ENCODE measurements around the gene CIT. TPM values are rescaled to one million over a fixed set of nuclear protein-coding genes. Genes with fewer than 3 reads are reported as not detected.
A peak's percentile ranks its signal among the peaks of the same experiment; 100 is the strongest.
"Not testable (repeated sequence)": the region's sequence is repeated elsewhere in the genome, so short reads cannot be mapped to it uniquely, and the experiment has no call there.

CIT gene
- total and polyA plus RNA-seq, 7 experiments from 2014 or later = 0.43 to 69.9 (median 1.7) TPM

DNA sequence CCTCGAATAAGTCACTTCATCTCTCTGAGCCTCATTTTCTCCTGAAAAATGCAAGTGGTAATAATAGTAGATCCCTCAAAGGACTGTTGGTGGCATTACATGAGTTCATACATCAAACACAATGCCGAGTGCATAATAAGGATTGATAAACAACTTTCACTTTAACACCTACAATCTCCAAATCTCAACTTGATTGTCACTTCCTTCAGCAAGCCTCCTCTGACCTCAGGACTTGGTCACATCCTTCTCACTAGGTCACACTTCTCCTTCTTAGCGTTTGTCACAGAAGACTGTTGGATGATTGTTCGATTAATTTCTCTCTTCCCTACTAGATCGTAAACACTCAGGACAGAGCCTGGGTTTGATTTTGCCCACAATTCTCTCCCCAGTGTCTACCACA, 217.0 kb downstream of the CIT start:
- DNase-seq (no peak), ATAC-seq (peak; percentile 77)
- no peak overlapping the region for H3K27ac ChIP-seq (ENCODE audit: low read depth, low read length)
- no peaks in the 10 kb centered on the region for H3K27me3 ChIP-seq (ENCODE audit: control insufficient read depth in 2 of 2, insufficient read depth in 2 of 2, low read length in 2 of 2)
- Mint-ChIP-seq H3K27ac (peak overlapping the region in 1 of 9 donors; percentile 44), H3K4me1 (peaks cover 0 to 10% (median 0%) of the 10 kb centered on the region in 7 donors), H3K4me3 (peak overlapping the region in 1 of 10 donors; percentile 29), H3K36me3 (no peaks in the 10 kb centered on the region), H3K9me3 (peaks cover 0 to 2% (median 0%) of the 10 kb centered on the region in 11 donors), H3K27me3 (peaks cover 0 to 13% (median 5%) of the 10 kb centered on the region in 5 donors)
- no peaks in the 10 kb centered on the region for H3K36me3 ChIP-seq (ENCODE audit: control insufficient read depth in 2 of 3, insufficient read depth in 3 of 3, low read length in 3 of 3)
- no peak overlapping the region for H3K4me3 ChIP-seq (ENCODE audit: low read length)
- no peaks in the 10 kb centered on the region for H3K4me1 ChIP-seq (ENCODE audit: control insufficient read depth in 2 of 2, insufficient read depth in 2 of 2, low read length in 2 of 2)
- ChIA-PET CTCF (interaction anchor here (0.7 kb wide), 1 partner anchor 37 kb away, joined by 3 read pairs; no protein-coding TSS in a partner anchor), POLR2A (interaction anchor here (1.5 kb wide), 1 partner anchor 8 kb away, joined by 3 read pairs; the partner anchor contains the start of gene PRKAB1)
- H3K9me3 ChIP-seq (ENCODE audit: control insufficient read depth in 2 of 3, low read length in 3 of 3) = no peaks in the 10 kb centered on the region
- intact Hi-C loops (cut with micrococcal nuclease) = loop anchor here in 1 of 2 donors (10.0 kb wide), 2 partner anchors 875 to 1595 kb away; partner anchors contain the start of genes RNF10 and WSB2

DNA sequence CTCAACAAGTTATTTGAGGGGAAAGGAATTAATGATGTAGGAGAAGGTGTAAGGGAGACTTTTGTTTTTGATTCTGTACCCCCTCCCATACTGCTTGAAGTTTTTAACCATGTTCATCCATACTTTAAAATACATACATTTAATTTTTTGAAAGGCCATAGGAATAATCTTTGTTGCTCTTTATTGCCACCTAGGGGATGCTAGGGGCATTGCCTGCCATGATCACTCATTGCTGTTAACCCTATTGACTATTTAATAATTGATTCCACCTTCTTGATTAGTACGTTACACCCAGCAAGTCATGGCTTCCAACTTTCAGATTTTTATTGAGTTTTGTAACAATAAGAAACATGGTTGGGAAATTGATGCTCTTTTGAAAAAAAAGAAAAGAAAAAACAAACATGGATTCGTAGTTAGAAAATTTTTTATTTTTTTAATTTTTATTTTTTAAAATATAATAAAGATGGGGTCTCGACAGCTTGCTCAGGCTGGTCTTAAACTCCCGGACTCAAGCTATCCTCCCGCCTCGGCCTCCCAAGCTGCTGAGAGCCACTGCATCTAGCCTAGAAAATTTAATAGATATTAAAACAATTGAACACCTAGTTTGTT, 217.7 kb downstream of the CIT start:
- Histone ChIP-seq H3K9me3 (ENCODE audit: control insufficient read depth in 2 of 3, low read length in 3 of 3) (no peaks in the 10 kb centered on the region), H3K4me3 (ENCODE audit: low read length) (no peak overlapping the region), H3K36me3 (ENCODE audit: control insufficient read depth in 2 of 3, insufficient read depth in 3 of 3, low read length in 3 of 3) (no peaks in the 10 kb centered on the region), H3K4me1 (ENCODE audit: control insufficient read depth in 2 of 2, insufficient read depth in 2 of 2, low read length in 2 of 2) (no peaks in the 10 kb centered on the region), H3K27me3 (ENCODE audit: control insufficient read depth in 2 of 2, insufficient read depth in 2 of 2, low read length in 2 of 2) (no peaks in the 10 kb centered on the region), H3K27ac (ENCODE audit: low read depth, low read length) (no peak overlapping the region)
- Mint-ChIP-seq H3K4me3 (no peak overlapping the region), H3K27ac (no peak overlapping the region), H3K36me3 (no peaks in the 10 kb centered on the region), H3K27me3 (peaks cover 0 to 13% (median 5%) of the 10 kb centered on the region in 5 donors), H3K4me1 (peaks cover 0 to 10% (median 0%) of the 10 kb centered on the region in 7 donors), H3K9me3 (peaks cover 0 to 2% (median under 1%) of the 10 kb centered on the region in 11 donors)
- DNase-seq = peak in 6 of 9 donors; percentile 16 to 53 (median 46)
- POLR2A ChIA-PET = interaction anchor here (1.5 kb wide), 1 partner anchor 8 kb away, joined by 3 read pairs; the partner anchor contains the start of gene PRKAB1
- peak; percentile 86 for ATAC-seq
- intact Hi-C loops (cut with micrococcal nuclease) = loop anchor here (1.0 to 2.0 kb wide), 3 partner anchors 8 to 1255 kb away; no protein-coding TSS in a partner anchor
- CTCF ChIA-PET = interaction anchor here (0.7 kb wide), 1 partner anchor 37 kb away, joined by 3 read pairs; no protein-coding TSS in a partner anchor

DNA sequence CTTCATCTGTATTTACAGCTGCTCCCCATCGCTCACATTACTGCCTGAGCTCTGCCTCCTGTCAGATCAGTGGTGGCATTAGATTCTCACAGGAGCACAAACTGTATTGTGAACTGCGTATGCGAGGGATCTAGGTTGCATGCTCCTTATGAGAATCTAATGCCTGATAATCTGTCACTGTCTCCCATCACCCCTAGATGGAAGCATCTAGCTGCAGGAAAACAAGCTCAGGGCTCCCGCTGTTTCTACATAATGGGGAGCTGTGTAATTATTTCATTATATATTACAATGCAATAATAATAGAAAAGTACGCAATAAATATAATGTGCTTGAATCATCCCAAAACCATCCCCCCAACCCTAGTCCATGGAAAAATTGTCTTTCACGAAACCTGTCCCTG, 219.0 kb downstream of the CIT start:
- H3K27ac Mint-ChIP-seq; H3K27ac ChIP-seq (ENCODE audit: low read depth, low read length); H3K27me3 ChIP-seq (ENCODE audit: control insufficient read depth in 2 of 2, insufficient read depth in 2 of 2, low read length in 2 of 2); POLR2A ChIA-PET; H3K36me3 ChIP-seq (ENCODE audit: control insufficient read depth in 2 of 3, insufficient read depth in 3 of 3, low read length in 3 of 3); H3K4me1 Mint-ChIP-seq; H3K4me3 Mint-ChIP-seq; ATAC-seq; H3K4me1 ChIP-seq (ENCODE audit: control insufficient read depth in 2 of 2, insufficient read depth in 2 of 2, low read length in 2 of 2); H3K4me3 ChIP-seq (ENCODE audit: low read length); H3K36me3 Mint-ChIP-seq; DNase-seq; H3K9me3 ChIP-seq (ENCODE audit: control insufficient read depth in 2 of 3, low read length in 3 of 3): not testable (repeated sequence)
- peaks cover 0 to 14% (median 8%) of the 10 kb centered on the region in 11 donors for H3K9me3 Mint-ChIP-seq
- H3K27me3 Mint-ChIP-seq = peaks cover 0 to 13% (median 5%) of the 10 kb centered on the region in 5 donors
- intact Hi-C loops (cut with micrococcal nuclease) = loop anchor here (2.0 kb wide), 2 partner anchors 213 to 1253 kb away; no protein-coding TSS in a partner anchor
- CTCF ChIA-PET = interaction anchor here (0.5 kb wide), 1 partner anchor 203 kb away, joined by 4 read pairs; no protein-coding TSS in a partner anchor

DNA sequence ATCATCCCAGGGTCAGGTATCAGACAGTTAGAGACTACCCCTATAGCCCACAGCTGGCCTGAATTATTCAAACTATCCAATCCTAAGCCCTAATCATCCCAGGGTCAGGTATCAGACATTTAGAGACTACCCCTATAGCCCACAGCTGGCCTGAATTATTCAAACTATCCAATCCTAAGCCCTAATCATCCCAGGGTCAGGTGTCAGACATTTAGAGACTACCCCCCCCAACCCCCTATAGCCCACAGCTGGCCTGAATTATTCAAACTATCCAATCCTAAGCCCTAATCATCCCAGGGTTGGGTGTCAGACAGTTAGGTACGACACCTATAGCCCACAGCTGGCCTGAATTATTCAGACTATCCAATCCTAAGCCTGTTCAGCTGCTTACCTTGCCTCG, 220.1 kb downstream of the CIT start:
- POLR2A ChIA-PET; ATAC-seq; H3K27me3 Mint-ChIP-seq; DNase-seq; H3K4me3 ChIP-seq (ENCODE audit: low read length); H3K4me3 Mint-ChIP-seq; H3K36me3 Mint-ChIP-seq; H3K36me3 ChIP-seq (ENCODE audit: control insufficient read depth in 2 of 3, insufficient read depth in 3 of 3, low read length in 3 of 3); H3K9me3 ChIP-seq (ENCODE audit: control insufficient read depth in 2 of 3, low read length in 3 of 3); H3K27ac ChIP-seq (ENCODE audit: low read depth, low read length); H3K27ac Mint-ChIP-seq; H3K27me3 ChIP-seq (ENCODE audit: control insufficient read depth in 2 of 2, insufficient read depth in 2 of 2, low read length in 2 of 2); H3K4me1 Mint-ChIP-seq; H3K4me1 ChIP-seq (ENCODE audit: control insufficient read depth in 2 of 2, insufficient read depth in 2 of 2, low read length in 2 of 2); intact Hi-C loops (cut with micrococcal nuclease): not testable (repeated sequence)
- CTCF ChIA-PET = interaction anchor here (0.7 kb wide), 1 partner anchor 76 kb away, joined by 7 read pairs; no protein-coding TSS in a partner anchor
- H3K9me3 Mint-ChIP-seq = peaks cover 0 to 26% (median 13%) of the 10 kb centered on the region in 11 donors

DNA sequence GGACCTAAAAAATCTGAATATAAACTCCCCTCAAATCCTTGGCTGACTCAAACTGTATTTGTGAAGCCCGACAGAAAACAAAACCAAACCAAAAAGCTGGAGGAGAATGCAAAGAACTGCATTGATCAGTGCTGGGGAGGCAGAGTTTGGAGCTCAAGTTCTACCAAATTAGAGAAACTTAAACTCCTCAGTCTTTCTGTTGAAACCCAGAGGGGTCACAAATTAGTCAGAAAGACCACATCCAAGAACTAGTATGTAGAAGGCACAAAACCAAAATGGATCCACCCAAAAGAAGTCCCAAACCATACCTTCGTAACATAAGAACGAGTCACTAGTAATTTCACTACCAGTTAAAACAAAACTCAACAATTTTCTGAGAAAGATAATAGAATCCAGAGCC, 224.5 kb downstream of the CIT start:
- Histone ChIP-seq H3K36me3 (ENCODE audit: control insufficient read depth in 2 of 3, insufficient read depth in 3 of 3, low read length in 3 of 3) (no peaks in the 10 kb centered on the region), H3K9me3 (ENCODE audit: control insufficient read depth in 2 of 3, low read length in 3 of 3) (peaks cover 0 to 10% (median 0%) of the 10 kb centered on the region in 3 experiments), H3K4me1 (ENCODE audit: control insufficient read depth in 2 of 2, insufficient read depth in 2 of 2, low read length in 2 of 2) (no peaks in the 10 kb centered on the region), H3K27me3 (ENCODE audit: control insufficient read depth in 2 of 2, insufficient read depth in 2 of 2, low read length in 2 of 2) (no peaks in the 10 kb centered on the region), H3K4me3 (ENCODE audit: low read length) (no peak overlapping the region), H3K27ac (ENCODE audit: low read depth, low read length) (no peak overlapping the region)
- H3K36me3 Mint-ChIP-seq = peaks cover 0 to 7% (median 4%) of the 10 kb centered on the region in 5 donors
- CTCF ChIA-PET = no interaction called here
- POLR2A ChIA-PET = no interaction called here
- H3K9me3 Mint-ChIP-seq = peaks cover 0 to 28% (median 13%) of the 10 kb centered on the region in 11 donors
- H3K27me3 Mint-ChIP-seq = peaks cover 0 to 10% (median 9%) of the 10 kb centered on the region in 5 donors
- H3K4me1 Mint-ChIP-seq = peaks cover 0 to 3% (median 0%) of the 10 kb centered on the region in 7 donors
- DNase-seq = no peak
- no peak overlapping the region for H3K4me3 Mint-ChIP-seq
- no peak overlapping the region for H3K27ac Mint-ChIP-seq
- intact Hi-C loops (cut with micrococcal nuclease) = no loop called here
- ATAC-seq = no peak

DNA sequence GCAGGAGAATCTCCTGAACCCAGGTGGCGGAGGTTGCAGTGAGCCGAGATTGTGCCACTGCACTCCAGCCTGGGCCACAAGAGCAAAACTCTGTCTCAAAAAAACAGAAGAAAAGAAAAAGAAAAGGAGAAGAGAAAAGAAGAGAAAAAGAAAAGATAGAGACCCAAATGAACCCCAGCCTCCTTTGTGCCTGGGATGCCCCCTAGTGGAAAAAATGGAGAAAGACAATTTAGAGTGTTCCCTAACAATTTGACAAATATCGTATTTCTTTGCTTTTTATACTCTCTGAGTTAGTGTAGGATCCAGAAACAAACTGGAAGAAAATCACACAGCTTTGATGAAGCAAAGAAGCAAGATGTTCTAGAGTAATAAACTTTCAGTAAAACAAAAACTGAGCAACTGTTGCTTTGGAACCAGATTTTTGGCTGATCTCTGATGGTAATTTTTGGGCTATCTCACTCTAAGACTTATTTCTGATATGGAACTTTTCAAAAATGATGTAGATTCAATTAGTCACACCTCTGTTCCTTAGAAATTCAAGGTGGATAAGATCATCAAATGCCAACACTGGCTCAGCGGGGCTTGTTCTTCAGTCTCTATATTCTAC, 227.8 kb downstream of the CIT start:
- peaks cover 0 to 10% (median 0%) of the 10 kb centered on the region in 3 experiments for H3K9me3 ChIP-seq (ENCODE audit: control insufficient read depth in 2 of 3, low read length in 3 of 3)
- Mint-ChIP-seq H3K36me3 (peaks cover 0 to 7% (median 3%) of the 10 kb centered on the region in 5 donors), H3K27ac (no peak overlapping the region), H3K4me1 (peaks cover 0 to 3% (median 0%) of the 10 kb centered on the region in 7 donors), H3K9me3 (peaks cover 0 to 25% (median 12%) of the 10 kb centered on the region in 11 donors), H3K4me3 (no peak overlapping the region), H3K27me3 (peaks cover 5 to 12% (median 9%) of the 10 kb centered on the region in 5 donors)
- ChIA-PET CTCF (interaction anchor here (1.5 to 2.0 kb wide), 2 partner anchors 16 to 19 kb away, joined by 5 read pairs; partner anchors contain the start of gene PRKAB1), POLR2A (no interaction called here)
- no peaks in the 10 kb centered on the region for H3K4me1 ChIP-seq (ENCODE audit: control insufficient read depth in 2 of 2, insufficient read depth in 2 of 2, low read length in 2 of 2)
- no peaks in the 10 kb centered on the region for H3K27me3 ChIP-seq (ENCODE audit: control insufficient read depth in 2 of 2, insufficient read depth in 2 of 2, low read length in 2 of 2)
- no peak for ATAC-seq
- H3K27ac ChIP-seq (ENCODE audit: low read depth, low read length) = no peak overlapping the region
- intact Hi-C loops (cut with micrococcal nuclease) = loop anchor here in 1 of 2 donors (1.0 kb wide), 1 partner anchor 18 kb away; no protein-coding TSS in a partner anchor
- H3K4me3 ChIP-seq (ENCODE audit: low read length) = no peak overlapping the region
- no peak for DNase-seq
- H3K36me3 ChIP-seq (ENCODE audit: control insufficient read depth in 2 of 3, insufficient read depth in 3 of 3, low read length in 3 of 3) = no peaks in the 10 kb centered on the region
